HG02852 (cell line): ENCODE results near the gene MED8.
A peak's percentile ranks its signal among the peaks of the same experiment; 100 is the strongest.

Experiments
- ATAC-seq: cut with Tn5 transposase; IDR thresholded peaks from one replicate; pipeline ENCODE4 v1.9.1; 2021; ENCODE audit warnings: mild to moderate bottlenecking, moderate library complexity; ENCODE audit not compliant: unreplicated experiment

The MED8 gene

DNA sequence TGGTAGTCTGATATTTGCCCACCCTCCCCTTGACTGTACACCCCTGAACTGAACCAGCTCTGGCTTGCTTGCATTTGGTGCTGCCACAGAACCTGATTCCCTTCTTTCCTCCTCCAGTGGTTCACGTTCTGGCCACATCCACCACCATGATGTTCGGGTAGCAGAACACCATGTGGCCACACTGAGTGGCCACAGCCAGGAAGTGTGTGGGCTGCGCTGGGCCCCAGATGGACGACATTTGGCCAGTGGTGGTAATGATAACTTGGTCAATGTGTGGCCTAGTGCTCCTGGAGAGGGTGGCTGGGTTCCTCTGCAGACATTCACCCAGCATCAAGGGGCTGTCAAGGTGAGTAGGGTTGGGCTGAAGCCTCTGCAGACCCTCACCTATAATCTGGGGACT is 29.0 kb downstream of the MED8 start:
- no peak for ATAC-seq

DNA sequence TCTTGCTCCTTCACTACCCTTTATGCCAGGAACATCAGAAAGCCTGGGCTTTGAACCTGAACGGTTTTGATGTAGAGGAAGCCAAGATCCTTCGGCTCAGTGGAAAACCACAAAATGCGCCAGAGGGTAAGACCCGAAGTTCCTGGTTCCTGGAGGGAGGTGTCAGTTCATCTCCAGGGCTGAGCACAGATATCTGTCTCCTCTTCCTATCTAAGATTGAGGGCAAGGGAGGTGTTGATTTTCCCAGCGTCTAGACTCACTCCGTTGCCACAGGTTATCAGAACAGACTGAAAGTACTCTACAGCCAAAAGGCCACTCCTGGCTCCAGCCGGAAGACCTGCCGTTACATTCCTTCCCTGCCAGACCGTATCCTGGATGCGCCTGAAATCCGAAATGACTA is 29.9 kb downstream of the MED8 start:
- ATAC-seq = no peak

DNA sequence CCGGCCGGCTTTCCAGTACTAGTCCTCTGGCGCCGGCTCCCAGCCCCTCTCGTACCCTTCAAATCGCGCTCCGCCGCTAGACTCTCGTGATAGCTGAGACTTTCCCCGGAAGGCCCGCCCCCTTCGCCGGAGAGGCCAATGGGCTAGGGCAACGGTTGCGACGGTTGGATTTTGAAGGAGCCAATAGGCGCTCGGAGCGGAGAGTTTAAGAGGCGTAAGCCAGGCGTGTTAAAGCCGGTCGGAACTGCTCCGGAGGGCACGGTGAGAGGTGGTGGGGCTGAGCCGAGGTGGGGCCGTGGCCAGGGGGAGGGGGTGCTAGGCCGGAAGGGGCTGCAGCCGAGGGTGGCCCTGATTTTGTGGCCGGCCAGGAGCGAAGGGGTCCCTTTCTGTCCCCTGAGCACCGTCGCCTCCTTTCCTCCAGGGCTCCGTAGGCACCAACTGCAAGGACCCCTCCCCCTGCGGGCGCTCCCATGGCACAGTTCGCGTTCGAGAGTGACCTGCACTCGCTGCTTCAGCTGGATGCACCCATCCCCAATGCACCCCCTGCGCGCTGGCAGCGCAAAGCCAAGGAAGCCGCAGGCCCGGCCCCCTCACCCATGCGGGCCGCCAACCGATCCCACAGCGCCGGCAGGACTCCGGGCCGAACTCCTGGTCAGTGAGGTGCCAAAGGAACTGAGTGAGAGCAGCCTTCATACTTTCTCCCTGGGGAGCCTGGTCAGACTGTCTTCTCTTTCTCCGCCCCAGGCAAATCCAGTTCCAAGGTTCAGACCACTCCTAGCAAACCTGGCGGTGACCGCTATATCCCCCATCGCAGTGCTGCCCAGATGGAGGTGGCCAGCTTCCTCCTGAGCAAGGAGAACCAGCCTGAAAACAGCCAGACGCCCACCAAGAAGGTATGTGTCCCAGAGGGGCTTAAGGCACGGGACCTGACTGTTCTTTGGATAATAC is 30.6 kb downstream of the MED8 start, which contains the start of gene CDC20:
TSS of gene CDC20 (plus strand) at position 236 of the 948 bp plus-strand sequence. CDS start at position 471, 235 bp downstream.
- ATAC-seq = peak; percentile 93

DNA sequence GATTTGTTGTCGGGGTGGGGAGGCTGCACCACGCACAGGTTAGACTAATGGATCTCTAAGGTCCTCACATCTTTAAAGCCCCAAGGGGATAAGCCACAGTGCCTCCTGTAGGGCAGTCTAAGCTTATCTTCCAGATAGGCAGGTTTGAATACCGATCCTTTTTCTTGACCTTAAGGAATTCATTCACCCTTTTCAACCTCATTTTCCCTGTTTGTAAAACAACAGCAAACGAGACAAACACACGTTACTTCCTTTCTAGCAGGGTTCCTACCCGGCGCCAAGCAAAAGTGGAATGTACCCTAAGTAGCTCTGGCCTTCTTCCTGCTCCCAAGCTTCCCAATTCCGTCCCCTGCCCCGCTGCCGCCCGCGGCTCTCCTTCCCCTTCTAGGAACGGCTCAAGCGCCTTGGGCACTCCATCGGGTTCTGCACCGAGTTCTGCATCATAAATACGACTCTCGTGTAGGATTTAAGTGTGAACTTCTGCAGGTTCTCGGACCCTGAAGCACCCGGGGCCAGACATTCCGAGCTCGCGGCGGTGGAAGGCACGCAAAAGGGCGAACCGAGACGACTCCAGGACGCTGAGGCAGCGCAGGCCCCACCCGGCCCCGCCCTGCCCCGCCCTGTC is 31.4 kb downstream of the MED8 start:
- ATAC-seq = peak; percentile 28

DNA sequence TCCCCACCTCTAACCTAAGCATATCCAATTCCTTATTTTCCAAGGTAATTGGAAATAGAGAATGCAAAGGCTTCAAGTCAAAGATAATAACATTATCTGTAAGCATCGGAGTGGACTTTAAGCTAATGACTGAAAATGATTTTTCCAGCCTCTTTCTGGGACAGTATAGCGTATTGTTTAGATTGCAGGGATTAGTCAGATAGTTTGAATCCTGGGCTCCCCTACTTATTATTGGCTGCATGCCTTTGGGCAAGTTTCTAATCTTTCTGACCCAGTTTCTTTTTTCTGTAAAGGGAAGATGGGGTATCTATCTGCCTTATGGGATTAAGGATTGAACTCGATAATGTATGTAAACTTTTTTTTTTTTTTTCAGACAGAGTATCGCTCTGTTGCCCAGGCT is 32.3 kb downstream of the MED8 start:
- no peak for ATAC-seq

DNA sequence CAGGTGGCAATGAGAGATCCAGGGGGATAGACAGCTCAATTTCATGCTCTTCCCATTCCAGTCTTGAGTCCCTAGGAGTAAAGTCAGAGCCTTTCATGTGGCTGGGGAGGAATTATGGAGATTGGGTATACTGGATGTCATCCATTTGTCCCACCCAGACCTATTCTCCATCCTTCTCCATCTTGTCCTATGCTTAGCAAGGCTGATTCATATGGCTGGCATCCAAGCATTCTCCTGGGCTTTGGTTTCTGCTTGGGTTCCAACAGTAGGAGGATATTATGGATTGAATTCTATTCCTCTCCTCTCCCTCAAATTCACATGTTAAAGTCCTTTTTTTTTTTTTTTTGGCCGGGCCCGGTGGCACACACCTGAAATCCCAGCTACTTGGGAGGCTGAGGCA is 34.7 kb downstream of the MED8 start:
- ATAC-seq = no peak

DNA sequence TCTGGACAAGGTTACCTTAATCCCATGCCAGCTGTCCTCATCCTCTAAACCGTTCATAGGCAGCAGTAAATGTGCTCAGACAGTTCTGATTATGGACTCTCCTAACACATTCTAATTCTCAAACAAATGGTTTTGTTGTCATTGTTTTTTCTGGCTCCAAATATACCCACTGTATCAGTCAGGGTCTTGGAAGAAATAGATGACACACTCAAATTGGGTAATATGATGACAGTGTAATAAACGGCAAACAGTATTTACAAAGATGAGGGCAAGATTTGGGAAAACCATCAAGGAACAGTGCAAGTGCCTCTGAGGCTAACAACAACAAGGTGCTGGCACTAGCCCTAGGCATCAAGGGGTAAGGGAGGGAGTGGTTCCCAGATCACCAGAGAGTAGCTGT is 35.1 kb downstream of the MED8 start:
- ATAC-seq = no peak

DNA sequence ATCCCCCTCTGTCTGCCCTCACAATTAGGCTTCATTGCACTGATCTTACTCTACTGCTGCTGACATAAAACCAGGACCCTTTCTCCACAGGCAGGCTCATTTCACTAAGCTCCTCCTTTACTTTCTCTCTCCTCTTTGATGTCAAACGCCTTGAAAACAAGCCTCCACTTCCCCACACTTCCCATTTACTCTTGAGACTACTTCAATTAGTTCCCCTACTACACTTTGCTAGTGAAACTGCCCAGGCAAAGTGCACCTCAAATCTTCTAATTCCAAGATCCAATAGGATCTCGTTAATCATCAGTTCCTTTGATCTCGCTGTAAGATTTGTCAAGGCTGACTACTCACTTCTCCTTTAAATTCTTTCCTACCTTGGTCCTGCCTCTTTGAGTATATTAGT is 36.7 kb downstream of the MED8 start:
- ATAC-seq = no peak

DNA sequence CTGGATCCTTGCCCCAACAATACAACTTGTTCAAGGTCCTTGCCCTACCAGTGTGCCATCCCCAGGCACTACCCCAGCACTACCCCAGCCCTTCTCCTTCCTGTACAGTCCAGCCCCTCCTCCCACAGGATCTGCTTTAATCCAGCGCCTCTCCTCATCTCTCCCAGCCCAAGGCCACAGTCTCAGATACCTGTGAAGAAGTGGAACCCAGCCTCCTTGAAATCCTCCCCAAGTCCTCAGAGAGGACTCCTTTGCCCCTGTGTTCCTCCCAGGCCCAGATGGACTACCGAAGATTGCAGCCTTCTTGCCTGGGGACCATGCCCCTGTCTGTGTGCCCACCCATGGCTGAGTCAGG is 37.3 kb downstream of the MED8 start:
- no peak for ATAC-seq

DNA sequence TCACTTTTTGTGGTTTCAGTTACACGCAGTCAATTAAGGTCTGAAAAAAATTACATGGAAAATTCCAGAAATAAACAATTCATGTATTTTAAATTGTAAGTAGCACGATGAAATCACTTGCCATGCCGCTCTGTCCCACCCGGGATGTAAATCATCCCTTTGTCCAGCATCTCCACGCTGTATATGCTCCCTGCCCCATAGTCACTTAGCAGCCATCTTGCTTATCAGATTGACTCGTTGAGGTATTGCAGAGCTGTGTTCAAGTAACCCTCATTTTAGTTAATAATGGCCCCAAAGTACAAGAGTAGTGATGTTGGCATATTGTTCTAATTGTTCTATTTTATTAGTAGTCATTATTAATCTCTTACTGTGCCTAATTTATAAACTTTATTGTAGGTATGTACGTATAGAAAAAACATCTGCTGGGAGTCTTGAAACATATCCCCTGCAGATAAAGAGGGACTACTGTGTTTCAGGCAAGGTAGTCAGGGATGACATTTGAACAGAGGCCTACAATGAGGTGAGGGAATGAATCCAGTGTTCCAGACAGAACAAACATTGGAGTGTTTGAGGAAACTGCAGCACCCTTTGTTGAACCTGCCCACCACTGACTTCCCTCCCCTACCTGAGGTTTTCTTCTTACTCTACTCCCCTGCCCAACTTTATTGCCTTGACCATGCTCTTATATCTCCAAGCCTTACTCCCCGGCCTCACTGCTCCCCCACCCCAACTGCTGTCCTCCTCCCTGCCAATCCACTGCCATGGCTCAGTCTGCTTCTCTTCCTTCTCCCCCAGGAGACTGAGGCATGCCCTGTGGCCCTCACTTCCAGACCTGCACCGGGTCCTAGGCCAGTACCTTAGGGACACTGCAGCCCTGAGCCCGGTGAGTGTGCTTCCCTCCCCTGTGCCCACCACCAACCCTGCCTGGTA is 37.9 kb downstream of the MED8 start:
- ATAC-seq = no peak

DNA sequence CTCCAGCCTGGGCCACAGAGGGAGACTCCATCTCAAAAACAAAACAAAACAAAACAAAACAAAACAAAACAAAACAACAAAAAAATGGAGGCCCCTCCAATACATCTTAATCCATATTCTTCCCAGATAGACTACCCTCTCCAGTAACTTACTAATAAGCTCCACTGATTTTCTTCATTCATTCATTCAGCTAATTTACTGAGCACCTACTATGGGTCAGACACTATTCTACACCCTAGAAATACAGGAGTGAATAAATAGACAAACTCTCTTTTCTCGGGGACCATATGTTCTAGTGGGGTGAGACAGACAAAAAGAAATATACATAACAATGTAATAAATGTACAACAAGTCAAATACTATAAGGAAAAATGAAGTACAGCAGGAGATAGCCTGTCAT is 38.6 kb downstream of the MED8 start:
- no peak for ATAC-seq

DNA sequence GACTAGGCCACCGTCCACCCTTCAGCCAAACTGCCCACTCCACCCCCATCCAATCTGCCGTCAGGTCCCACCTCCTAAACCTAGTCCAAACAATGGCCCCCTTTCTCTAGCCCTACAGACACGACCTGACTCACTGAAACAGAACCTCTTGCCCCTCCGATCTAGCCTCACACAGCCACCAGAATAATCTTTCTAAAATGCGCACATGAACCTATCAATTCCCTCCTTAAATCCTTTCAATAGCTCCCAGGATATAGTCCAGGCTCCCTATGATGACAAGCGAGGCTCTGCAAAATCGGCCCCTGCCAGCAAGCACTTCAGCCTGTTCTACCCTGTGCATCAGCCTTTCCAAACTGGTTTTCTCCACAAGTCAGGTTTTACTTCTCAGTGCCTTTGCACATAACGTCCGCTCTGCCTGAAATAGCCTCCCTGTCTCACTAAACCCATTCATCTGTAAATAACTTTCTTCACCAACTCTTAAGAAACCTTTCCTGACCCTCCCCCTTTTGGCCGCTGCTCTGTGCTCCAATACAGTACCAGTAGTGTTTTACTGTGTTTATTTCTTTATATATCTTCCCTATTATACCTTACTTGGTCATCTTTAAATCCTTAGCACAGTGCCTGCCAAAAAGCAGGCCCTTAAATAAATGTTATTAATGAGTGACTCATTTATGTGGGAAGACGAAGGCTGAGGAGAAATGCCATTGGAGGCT is 39.9 kb downstream of the MED8 start:
- no peak for ATAC-seq

DNA sequence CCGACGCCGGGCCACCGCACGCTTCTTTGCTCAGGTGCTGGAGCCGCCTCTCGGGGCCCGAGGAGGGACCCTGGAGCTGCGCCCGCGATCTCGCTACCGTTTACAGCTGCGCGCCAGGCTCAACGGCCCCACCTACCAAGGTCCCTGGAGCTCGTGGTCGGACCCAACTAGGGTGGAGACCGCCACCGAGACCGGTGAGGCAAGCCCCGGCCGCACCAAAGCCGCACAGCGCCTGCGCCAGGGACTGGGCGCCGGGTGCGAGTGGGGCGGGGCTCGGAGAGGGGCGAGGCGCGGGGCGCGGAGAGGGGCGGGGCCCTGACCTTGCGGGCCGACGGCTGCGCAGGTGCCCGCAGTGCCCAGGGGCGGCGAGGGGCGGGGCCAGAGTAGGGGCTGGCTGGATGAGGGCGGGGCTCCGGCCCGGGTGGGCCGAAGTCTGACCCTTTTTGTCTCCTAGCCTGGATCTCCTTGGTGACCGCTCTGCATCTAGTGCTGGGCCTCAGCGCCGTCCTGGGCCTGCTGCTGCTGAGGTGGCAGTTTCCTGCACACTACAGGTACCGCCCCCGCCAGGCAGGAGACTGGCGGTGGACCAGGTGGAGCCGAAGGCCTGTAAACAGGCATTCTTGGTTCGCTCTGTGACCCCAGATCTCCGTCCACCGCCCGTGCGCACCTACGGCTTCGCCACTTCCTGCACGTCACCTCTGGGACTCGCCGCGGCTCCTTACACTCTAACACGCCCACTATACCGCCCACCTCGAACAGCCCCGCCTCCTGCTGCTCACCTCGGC is 40.6 kb downstream of the MED8 start:
- ATAC-seq = no peak

DNA sequence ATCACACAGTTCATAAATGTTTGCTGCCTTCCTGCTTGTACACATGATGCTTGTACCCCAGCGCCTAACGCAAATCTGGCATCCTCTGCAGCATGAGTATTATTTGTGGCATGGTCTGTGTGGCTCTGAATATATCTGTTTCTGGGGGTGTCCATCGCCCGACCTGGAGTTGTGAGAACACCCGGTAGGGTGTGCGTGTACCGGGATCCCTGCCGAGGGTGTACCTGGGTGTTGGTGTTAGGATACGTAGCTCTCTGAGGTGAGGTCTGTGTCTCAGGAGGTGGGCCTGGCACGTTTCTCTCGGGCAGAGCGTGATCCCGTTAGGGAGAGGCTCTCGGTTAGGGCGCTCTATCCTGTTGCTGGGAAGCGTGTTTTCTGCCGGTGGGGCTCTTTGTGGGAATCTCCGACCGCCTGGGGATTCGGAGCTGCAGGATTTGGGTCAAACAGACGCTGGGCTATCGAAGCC is 41.2 kb downstream of the MED8 start:
- no peak for ATAC-seq

DNA sequence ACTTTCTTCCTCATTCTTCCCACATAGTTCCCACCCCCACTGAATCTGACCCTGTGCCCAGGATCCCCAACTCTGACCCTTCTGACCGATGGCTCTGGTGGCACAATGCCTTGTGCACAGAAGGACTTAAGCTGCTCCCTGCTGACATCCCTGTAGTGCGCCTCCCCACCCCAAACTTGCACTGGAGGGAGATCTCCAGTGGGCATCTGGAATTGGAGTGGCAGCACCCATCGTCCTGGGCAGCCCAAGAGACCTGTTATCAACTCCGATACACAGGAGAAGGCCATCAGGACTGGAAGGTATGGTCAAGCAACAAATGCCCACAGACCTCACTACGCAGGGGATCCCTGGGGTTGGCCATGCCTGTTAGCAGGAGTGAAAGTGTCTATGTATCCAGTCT is 43.0 kb downstream of the MED8 start:
- no peak for ATAC-seq

DNA sequence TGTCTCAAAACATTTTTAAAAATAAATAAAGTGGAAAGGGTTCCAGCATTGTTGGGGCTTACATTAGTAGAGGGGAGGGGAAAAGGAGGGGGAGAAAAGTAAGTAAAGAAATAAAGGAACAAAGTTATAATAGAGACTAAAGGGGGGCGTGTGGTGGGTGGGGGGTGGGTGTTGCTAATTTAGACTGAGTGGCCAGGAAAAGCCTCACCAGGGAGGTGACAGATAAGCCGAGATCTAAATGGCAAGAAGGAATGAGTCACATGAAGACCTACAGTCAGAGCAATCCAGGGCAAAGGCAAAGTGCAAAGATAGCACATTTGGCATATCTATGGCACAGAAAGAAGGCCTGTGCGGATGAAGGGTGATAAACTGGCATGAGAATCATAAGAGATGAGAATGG is 44.5 kb downstream of the MED8 start:
- ATAC-seq = no peak

DNA sequence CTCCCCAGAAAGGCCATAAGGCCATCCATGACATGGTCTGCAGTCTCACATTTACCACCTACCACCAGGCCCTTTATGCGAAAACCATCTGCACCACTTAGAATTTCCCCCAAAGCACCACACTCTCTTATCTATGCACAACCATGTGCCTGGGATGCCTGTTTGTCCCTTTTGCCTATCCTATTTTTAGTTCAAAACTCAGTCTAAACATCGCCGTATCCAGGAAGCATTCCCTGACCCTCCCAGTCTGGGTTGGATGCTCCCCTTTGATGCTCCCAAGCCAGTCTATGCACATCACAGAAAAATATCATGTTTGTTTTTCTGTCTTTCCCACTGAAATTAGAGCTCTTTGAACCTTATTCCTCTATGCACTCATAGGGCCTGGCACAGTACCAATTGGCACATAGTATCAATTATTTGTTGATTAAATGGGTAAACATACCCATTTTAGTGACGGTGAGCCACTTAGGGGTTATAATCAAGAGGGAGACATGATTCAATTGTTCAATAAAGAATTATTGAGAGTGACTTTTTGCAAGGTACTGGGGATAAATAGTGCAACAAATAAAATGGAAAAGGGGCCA is 45.2 kb downstream of the MED8 start:
- no peak for ATAC-seq

DNA sequence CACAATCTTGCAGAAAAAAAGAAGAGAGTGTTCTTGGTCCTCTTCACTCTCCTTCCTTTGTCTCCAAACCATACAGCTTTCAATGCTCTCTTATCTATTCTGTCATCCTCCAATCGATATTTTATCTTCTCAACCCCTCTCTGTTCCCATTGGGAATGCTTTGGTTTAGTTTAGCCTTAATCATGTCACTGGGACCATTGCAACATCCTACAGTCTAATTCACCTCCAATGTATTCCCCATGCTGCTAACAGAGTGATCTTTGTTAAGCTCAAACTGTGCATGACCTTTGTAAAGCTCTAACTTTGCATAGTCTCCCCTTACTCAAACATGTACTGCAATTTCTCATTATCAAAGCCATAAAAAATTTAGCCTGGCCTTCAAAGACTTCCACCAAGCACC is 49.0 kb downstream of the MED8 start:
- ATAC-seq = no peak

DNA sequence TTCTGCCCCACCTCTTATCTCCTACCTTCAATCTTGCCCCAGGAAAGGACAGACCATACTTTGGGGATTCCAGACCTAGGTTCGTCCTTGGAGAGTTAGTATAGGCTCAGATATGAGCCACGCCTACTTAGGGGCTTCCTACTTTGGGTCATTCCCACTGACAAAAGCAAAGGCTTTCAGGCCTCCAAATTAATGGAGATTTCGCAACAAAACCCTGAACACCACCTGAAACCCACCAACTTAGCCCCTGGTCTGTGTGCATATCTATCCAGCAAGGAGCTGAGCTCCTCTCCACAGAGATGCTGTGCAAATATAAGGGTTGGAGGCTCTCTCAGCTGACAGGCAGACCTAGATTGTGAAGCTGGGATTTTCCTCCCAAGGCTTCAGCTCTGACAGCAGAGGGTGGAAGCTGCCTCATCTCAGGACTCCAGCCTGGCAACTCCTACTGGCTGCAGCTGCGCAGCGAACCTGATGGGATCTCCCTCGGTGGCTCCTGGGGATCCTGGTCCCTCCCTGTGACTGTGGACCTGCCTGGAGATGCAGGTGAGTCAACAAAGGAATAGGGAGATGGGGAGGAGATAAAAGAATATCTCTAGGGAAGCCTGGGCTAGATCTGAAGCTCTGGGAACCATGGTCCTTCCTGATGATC is 49.9 kb downstream of the MED8 start:
- ATAC-seq = no peak
